ENCODE data around the gene ASAP3. TPM values are rescaled to one million over a fixed set of nuclear protein-coding genes. Genes with fewer than 3 reads are reported as not detected.

ASAP3 gene
- total and polyA plus RNA-seq, 2 of the 4 experiments (the other 2 are of a cell fraction), result 18.6 to 18.8 TPM

GRCh38 chr1:23449306-23449705, 34.7 kb downstream of the ASAP3 start:
- Histone ChIP-seq H3K9me1 (ENCODE audit: insufficient read depth, low read length) (peaks cover 3% of the 10 kb centered on the region; the same call in 1 of the 2 replicates), H2BK120ac (ENCODE audit: low read depth, low read length) (no peak overlapping the region), H3K4ac (ENCODE audit: low read depth, low read length) (no peak overlapping the region), H4K8ac (ENCODE audit: low read depth in 2 of 2, low read length in 2 of 2) (no peak overlapping the region), H2AFZ (replicated peaks; ENCODE audit: low read length, poor library complexity) (no peak overlapping the region), H2BK5ac (ENCODE audit: low read depth, low read length, poor library complexity, severe bottlenecking) (no peak overlapping the region), H2BK20ac (ENCODE audit: low read depth, low read length) (no peak overlapping the region), H3K18ac (ENCODE audit: low read depth, low read length) (no peak overlapping the region), H3K36me3 (ENCODE audit: control insufficient read depth, insufficient read depth, low read length) (peaks cover 30% of the 10 kb centered on the region; the same call in 1 of the 2 replicates), H3K27ac (ENCODE audit: insufficient read depth, low read length) (no peak overlapping the region), H3K27me3 (ENCODE audit: control insufficient read depth, insufficient read depth, low read length) (no peaks in the 10 kb centered on the region), H3K9ac (ENCODE audit: low read depth, low read length) (no peak overlapping the region), H4K5ac (ENCODE audit: low read depth, low read length) (no peak overlapping the region), H3K79me1 (ENCODE audit: low read depth in 1 of 2, low read length in 2 of 2) (no peaks in the 10 kb centered on the region; a peak in 1 of 4 replicates), H3K4me3 (ENCODE audit: insufficient read depth, low read depth, low read length) (no peak overlapping the region), H2AK9ac (replicated peaks; ENCODE audit: low read depth, low read length, poor library complexity) (no peak overlapping the region), H2AK5ac (ENCODE audit: low read depth, low read length) (no peak overlapping the region), H3K4me1 (ENCODE audit: control insufficient read depth, insufficient read depth, low read length) (peaks cover 6% of the 10 kb centered on the region; the same call in 1 of the 2 replicates), H3K9me3 (ENCODE audit: control insufficient read depth, insufficient read depth, low read length) (no peaks in the 10 kb centered on the region), H3K14ac (replicated peaks; ENCODE audit: low read depth, low read length) (no peak overlapping the region), H3K4me2 (ENCODE audit: low read depth, low read length) (no peak overlapping the region), H3K23ac (ENCODE audit: low read depth, low read length) (no peak overlapping the region), H3K56ac (ENCODE audit: extremely low read depth, insufficient read depth, low read length) (no peak overlapping the region), H4K20me1 (ENCODE audit: insufficient read depth, low read length) (no peaks in the 10 kb centered on the region), H4K91ac (ENCODE audit: insufficient read depth, low read depth, low read length) (no peak overlapping the region), H2BK15ac (ENCODE audit: low read depth, low read length) (no peak overlapping the region)
- dilution Hi-C loops (cut with HindIII; ENCODE audit: low sequenced_read_pairs, unreplicated experiment), result no loop called here
- no peak for TF ChIP-seq BHLHE40 (IDR thresholded peaks at IDR 0.05; ENCODE audit: low read depth, low read length)
- TF ChIP-seq, protein P1, sequence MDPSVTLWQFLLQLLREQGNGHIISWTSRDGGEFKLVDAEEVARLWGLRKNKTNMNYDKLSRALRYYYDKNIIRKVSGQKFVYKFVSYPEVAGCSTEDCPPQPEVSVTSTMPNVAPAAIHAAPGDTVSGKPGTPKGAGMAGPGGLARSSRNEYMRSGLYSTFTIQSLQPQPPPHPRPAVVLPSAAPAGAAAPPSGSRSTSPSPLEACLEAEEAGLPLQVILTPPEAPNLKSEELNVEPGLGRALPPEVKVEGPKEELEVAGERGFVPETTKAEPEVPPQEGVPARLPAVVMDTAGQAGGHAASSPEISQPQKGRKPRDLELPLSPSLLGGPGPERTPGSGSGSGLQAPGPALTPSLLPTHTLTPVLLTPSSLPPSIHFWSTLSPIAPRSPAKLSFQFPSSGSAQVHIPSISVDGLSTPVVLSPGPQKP (IDR thresholded peaks at IDR 0.05; ENCODE audit: borderline replicate concordance, low read depth, low read length), result no peak
- no peak for TF ChIP-seq RCOR1 (IDR thresholded peaks at IDR 0.05; ENCODE audit: insufficient replicate concordance, low read length)
- no peak for TF ChIP-seq MAFK (IDR thresholded peaks at IDR 0.05; ENCODE audit: low read depth, low read length)
- TF ChIP-seq FOS (IDR thresholded peaks at IDR 0.05; ENCODE audit: low read depth, low read length), result no peak
- TF ChIP-seq MAZ (IDR thresholded peaks at IDR 0.05; ENCODE audit: borderline replicate concordance, low read depth, low read length), result no peak
- intact Hi-C loops (cut with micrococcal nuclease), result no loop called here
- ChIA-PET POLR2A (ENCODE audit: unreplicated experiment) (interaction anchor here (0.7 kb wide), 1 partner anchor 12 kb away, joined by 4 read pairs; no protein-coding TSS in a partner anchor), CTCF (no interaction called here)
- 50% methylated on average over 2 of the region's 6 CpGs; no CpG with 5 or more reads in 1 of the 2 experiments for WGBS, 2 experiments (ENCODE audit: extremely low coverage in 2 of 2, insufficient read length in 1 of 2)
- BruUV-seq (replicated peaks), result no TSS peak
- DNase-seq (no peak), ATAC-seq (ENCODE audit: low read depth) (no peak)
- in situ Hi-C loops (cut with MboI; ENCODE audit: low sequenced_read_pairs), result no loop called here
